Measurements from ENCODE around the gene UBA5. TPM values are rescaled to one million over a fixed set of nuclear protein-coding genes. Genes with fewer than 3 reads are reported as not detected.

The UBA5 gene
- total RNA-seq, 4 donors from 2014 or later = 56.3 to 74.4 (median 61.5) TPM

DNA sequence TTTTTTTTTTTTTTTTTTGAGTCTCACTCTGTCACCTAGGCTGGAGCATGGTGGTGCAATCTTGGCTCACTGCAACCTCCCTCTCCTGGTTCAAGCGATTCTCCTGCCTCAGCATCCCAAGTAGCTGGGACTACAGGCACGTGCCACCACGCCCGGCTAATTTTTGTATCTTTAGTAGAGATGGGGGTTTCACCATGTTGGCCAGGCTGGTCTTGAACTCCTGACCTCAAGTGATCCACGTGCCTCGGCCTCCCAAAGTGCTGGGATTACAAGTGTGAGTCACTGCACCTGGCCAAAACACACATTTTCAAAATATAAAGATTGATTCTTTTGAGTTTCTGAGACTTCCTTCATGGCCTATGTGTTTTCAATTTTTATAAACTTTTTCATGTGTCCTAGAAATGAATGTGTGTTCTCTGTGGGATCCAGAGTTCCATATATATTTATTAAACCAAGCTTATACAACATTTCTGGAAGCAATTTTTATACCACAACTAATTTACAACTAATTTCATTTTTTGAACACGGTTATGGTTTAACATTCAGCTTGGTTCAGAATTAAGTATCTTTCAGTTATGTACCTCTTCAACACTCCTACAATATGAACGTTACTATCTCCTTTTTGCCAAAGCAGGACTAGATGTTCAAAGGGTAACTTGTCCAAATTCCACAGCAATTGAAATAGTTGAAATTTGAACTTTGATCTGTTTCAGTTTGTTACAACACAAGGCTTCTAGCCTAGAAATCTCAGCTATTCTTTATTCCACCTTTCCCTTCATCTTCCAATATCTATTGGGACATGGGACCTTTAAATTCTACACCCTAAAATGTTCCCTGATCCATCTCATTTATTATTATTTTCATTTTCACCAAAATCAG, 2.0 kb upstream of the UBA5 start:
- Histone ChIP-seq H3K27me3 (no peaks in the 10 kb centered on the region), H3K4me3 (replicated peaks in 1 of 3) (no peak overlapping the region), H3K27ac (no peak overlapping the region), H3K4me1 (peaks cover 15 to 25% of the 10 kb centered on the region in 2 donors), H3K36me3 (no peaks in the 10 kb centered on the region), H3K9me3 (no peaks in the 10 kb centered on the region)
- 85 to 89% methylated on average over 8 of the region's 8 CpGs for WGBS, 2 donors
- intact Hi-C loops (cut with DNase I) = no loop called here
- DNase-seq = no peak
- TF ChIP-seq, protein P1, sequence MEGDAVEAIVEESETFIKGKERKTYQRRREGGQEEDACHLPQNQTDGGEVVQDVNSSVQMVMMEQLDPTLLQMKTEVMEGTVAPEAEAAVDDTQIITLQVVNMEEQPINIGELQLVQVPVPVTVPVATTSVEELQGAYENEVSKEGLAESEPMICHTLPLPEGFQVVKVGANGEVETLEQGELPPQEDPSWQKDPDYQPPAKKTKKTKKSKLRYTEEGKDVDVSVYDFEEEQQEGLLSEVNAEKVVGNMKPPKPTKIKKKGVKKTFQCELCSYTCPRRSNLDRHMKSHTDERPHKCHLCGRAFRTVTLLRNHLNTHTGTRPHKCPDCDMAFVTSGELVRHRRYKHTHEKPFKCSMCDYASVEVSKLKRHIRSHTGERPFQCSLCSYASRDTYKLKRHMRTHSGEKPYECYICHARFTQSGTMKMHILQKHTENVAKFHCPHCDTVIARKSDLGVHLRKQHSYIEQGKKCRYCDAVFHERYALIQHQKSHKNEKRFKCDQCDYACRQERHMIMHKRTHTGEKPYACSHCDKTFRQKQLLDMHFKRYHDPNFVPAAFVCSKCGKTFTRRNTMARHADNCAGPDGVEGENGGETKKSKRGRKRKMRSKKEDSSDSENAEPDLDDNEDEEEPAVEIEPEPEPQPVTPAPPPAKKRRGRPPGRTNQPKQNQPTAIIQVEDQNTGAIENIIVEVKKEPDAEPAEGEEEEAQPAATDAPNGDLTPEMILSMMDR (IDR thresholded peaks at IDR 0.05) = no peak
- TF ChIP-seq POLR2A (IDR thresholded peaks at IDR 0.05) = no peak

- 18% methylated on average over 7 of the region's 7 CpGs for WGBS, 2 donors
- H3K36me3 ChIP-seq = no peaks in the 10 kb centered on the region
- TF ChIP-seq POLR2A (IDR thresholded peaks at IDR 0.05) = no peak
- TF ChIP-seq, protein P1 (IDR thresholded peaks at IDR 0.05) = no peak
- no peaks in the 10 kb centered on the region for H3K27me3 ChIP-seq
- H3K27ac ChIP-seq = peak overlapping the region; percentile 56 to 94 (median 94)
- peak overlapping the region; percentile 18 to 92 (median 41) for H3K4me3 ChIP-seq (replicated peaks in 1 of 3)
- peak; percentile 10 to 11 for DNase-seq
- H3K9me3 ChIP-seq = no peaks in the 10 kb centered on the region
- H3K4me1 ChIP-seq = peaks cover 15 to 27% of the 10 kb centered on the region in 2 donors
- intact Hi-C loops (cut with DNase I) = no loop called here
Observed at GRCh38 chr3:132659000-132659364, 1.1 kb upstream of the UBA5 start.

DNA sequence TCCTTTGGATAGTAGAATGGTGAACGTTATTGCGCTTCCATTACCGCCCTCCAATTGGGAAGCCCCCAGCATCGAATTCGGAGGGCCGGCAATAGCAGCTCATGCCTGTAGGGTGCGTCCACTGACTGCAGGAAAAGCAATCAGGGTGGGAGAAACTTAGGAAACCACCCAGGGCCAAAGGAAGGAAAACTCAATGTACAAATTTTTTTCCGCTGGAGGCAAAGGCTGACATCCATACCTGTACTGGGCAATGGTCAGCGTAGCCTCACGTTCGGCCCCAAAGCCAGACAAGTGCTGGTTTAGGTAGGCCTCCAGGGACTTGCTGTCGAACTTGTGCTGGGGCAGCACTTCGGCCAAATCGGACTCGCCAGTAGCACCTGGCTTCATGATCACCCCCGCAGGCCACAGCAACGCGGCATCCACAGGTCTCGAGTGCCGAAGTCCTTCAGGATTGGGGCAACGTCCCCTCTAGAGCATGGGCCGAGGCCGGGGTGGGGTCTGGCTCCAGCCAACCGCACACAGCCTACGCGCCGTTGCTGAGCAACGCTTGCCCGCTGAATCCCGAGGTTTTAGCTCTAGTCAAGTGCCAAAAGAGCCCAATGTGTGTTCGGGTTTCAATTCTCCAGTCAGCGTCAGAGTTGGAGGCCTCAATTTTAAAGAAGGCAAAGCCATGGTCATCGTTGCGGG, 621 bp upstream of the UBA5 start, which contains the start of gene ACAD11:
Gene ACAD11, minus strand, starts transcription at position 445 of the 687 bp plus-strand sequence. Its CDS starts 58 bp downstream, at position 387.
- Histone ChIP-seq H3K36me3 (no peaks in the 10 kb centered on the region), H3K4me1 (peaks cover 15 to 27% of the 10 kb centered on the region in 2 donors), H3K27ac (peak within 1 kb of the TSS; percentile 56 to 94 (median 94)), H3K27me3 (no peaks in the 10 kb centered on the region), H3K9me3 (no peaks in the 10 kb centered on the region), H3K4me3 (replicated peaks in 1 of 3) (peak within 1 kb of the TSS; percentile 18 to 92 (median 41))
- WGBS, 2 donors = 0% methylated on average over 19 to 34 of the region's 34 CpGs
- TF ChIP-seq POLR2A (IDR thresholded peaks at IDR 0.05) = peak in 1 of 2 donors; percentile 63
- TF ChIP-seq, protein P1 (IDR thresholded peaks at IDR 0.05) = peak; percentile 38 to 61 (median 52)
- peak; percentile 81 to 84 for DNase-seq
- intact Hi-C loops (cut with DNase I) = no loop called here

GRCh38 chr3:132660811-132661070, 612 bp downstream of the UBA5 start:
- intact Hi-C loops (cut with DNase I) = no loop called here
- WGBS, 2 donors = 0 to 1% methylated on average over 5 of the region's 5 CpGs
- H3K27ac ChIP-seq = peak overlapping the region; percentile 56 to 94 (median 94)

More at GRCh38 chr3:132660811-132661070, 612 bp downstream of the UBA5 start:
- peaks cover 15 to 27% of the 10 kb centered on the region in 2 donors for H3K4me1 ChIP-seq
- peak overlapping the region; percentile 18 to 92 (median 41) for H3K4me3 ChIP-seq (replicated peaks in 1 of 3)
- no peaks in the 10 kb centered on the region for H3K36me3 ChIP-seq
- TF ChIP-seq, protein P1 (IDR thresholded peaks at IDR 0.05) = no peak
- TF ChIP-seq POLR2A (IDR thresholded peaks at IDR 0.05) = no peak
- H3K27me3 ChIP-seq = no peaks in the 10 kb centered on the region
- H3K9me3 ChIP-seq = no peaks in the 10 kb centered on the region
- DNase-seq = peak in 1 of 2 donors; percentile 3

Measured in thyroid gland (tissue), 4 donors.